ENCODE results near the gene ABHD11.

Gene ABHD11

GRCh38 chr7:73701357-73701995, 37.1 kb downstream of the ABHD11 start:
- DNase-seq (ENCODE audit: low read depth in 2 of 2) = no peak

- no peak for DNase-seq (ENCODE audit: low read depth in 2 of 2)
Measured at GRCh38 chr7:73700581-73701134, 37.9 kb downstream of the ABHD11 start.

DNA sequence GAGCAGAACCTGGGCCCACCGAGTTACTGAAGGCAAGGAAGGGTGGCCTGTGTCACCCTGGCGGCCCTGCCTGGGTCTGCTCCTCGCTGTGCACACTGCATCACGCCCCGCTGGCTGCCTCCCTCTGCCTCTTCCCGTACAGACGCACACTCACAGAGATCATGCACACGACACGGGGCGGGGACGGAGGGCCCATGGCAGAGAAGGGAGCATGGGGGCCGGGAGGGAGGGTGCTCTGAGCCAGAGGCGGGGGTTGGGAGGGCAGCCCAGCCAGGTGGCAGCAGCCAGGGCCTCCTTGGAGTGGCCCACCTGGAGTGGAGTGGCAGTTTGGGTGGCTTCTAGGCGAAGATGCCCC, 38.6 kb downstream of the ABHD11 start:
- DNase-seq (ENCODE audit: low read depth in 2 of 2) = no peak

DNA sequence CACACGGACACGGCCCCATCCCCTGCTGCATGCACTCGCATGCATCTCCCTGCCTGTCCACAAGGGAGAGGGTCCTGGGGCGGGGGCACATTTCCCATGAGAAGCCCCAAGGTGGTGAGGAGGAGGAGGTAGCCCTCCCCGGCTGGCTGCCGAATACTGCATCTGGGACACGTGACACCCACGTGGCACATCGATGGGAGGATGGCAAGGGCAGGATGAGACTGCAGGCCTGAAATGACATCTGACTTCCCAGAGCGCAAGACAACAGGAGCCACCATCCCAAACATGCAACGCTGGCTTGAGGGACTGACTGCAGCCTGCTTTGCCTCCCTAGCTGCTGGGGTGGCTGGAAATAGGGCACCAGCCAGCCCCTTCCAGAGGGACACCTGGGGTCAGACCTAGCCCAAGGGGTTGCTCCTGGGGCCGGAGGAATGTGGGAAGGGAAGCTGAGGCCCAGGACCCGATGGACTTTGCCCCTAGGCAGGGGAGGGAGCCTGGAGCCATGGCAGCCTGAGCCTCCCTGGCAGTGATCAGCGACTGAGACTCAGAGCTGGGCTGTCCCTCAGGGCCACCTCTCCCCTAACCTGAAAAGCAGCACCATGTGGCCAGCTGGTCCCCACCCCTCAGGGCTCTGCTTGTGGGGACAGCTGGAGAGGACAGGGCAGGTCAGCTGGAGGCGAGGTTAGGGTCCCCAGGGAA, 39.1 kb downstream of the ABHD11 start:
- no peak for DNase-seq (ENCODE audit: low read depth in 2 of 2)

GRCh38 chr7:73698410-73698809, 40.2 kb downstream of the ABHD11 start:
- DNase-seq (ENCODE audit: low read depth in 2 of 2) = no peak

DNA sequence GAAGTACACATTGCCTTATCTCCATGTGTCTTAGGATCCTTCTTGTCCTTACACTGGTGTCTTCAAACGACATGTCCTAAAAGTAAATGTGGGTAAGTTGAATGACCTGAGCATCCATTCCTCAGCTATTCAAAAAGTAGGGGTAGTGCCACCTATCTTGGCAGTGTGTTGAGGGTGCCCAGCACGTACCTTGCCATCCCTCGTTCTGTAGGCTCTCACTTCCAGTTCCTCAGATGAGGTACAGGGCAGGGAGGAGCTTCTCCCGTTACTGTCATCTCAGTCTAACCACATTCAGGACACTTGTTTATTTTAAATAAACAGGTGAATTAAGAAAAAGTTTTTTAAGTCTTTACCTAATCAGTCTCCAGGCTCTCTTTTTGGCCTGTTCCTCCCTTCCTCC, 42.2 kb downstream of the ABHD11 start:
- no peak for DNase-seq (ENCODE audit: low read depth in 2 of 2)

DNA sequence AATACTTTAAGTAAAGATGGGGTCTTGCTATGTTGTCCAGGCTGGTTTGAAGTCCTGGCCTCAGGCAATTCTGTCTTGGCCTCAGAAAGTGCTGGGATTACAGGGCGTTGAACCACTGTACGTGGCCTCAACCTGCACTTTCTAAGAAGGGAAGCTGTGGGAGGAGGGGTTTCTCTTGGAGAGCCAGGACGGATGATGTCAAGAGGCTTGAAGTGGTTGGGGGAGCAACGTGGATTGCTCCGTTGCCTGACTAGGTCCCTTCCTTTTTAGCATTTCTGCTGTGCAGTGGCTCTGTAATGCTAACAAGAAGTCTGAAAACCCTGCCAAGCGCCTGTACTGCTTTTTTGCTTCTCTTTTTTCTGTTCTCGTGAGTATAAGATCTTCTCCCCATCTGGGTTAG, 48.0 kb downstream of the ABHD11 start:
- no peak for DNase-seq (ENCODE audit: low read depth in 2 of 2)

DNA sequence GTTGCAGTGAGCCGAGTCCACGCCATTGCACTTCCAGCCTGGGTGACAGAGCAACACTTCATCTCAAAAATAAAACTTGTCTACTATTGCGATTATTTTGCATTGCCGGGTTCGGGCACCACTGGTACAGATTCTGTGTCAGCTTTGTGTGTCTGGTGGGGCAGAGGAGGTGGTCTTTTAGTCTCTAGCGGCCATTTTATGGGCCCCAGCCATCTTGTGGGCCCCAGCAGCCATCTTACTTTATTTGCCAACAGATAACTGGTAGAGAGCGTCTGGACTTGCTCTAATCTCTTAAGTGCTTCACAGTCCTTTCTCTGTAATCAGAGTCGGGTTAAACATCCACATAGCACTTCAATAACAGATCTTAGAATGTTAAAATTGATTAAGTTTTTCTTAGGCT, 50.3 kb downstream of the ABHD11 start:
- no peak for DNase-seq (ENCODE audit: low read depth in 2 of 2)
